A549 (cell line): ENCODE measurements around the gene DIP2C. TPM values are rescaled to one million over a fixed set of nuclear protein-coding genes. Genes with fewer than 3 reads are reported as not detected.

Source experiments
- ATAC-seq, 2 experiments: fragments of 200-7000 bp in 1 of 2; fragments of >200 bp in 1 of 2; cut with Nextera tagmentation in 1 of 2; cut with Tn5 transposase in 1 of 2; 3 replicates each; pipeline versions ENCODE4 v1.8.0 to v1.9.1; 2018 to 2020; ENCODE audit warnings: mild to moderate bottlenecking in 1 of 2, moderate library complexity in 1 of 2
- CTCF ChIA-PET: fragments of 300-600 bp; sonication (Branson Sonifier 250); formaldehyde crosslinking; extraction: SDS; loops from one replicate; lab custom pipeline; 2021; ENCODE audit warnings: antibody characterized with exemption, inconsistent platforms; lab: Yijun Ruan, JAX
- POLR2A ChIA-PET: fragments of 350-600 bp; formaldehyde crosslinking; extraction: SDS; loops from one replicate; lab custom pipeline; 2021; ENCODE audit warnings: antibody characterized with exemption, inconsistent platforms; lab: Yijun Ruan, JAX
- DNase-seq, 2 experiments: peaks; one replicate each; pipeline versions ENCODE4 v3.0.0 to v3.0.0-alpha.2; 2011 to 2016; ENCODE audit warnings: low read depth in 1 of 2, low spot score in 1 of 2
- FAIRE-seq: peaks from 2 replicates; lab custom pipeline; 2011; peaks lifted over from hg19 to GRCh38; lab: Jason Lieb, UNC
- H3K27ac ChIP-seq, 2 experiments: fragments of >200 bp; sonication (Bioruptor Twin); formaldehyde crosslinking; 3 replicates each; pipeline ENCODE4 v1.5.1; 2016 to 2017
- H3K4me1 ChIP-seq: fragments of >200 bp; sonication (Bioruptor Twin); formaldehyde crosslinking; 3 replicates; pipeline ENCODE4 v1.6.1; 2016
- H3K4me2 ChIP-seq: fragments of >200 bp; sonication (Bioruptor Twin); formaldehyde crosslinking; 3 replicates; pipeline ENCODE4 v1.6.1; 2016
- H3K4me3 ChIP-seq: fragments of >200 bp; sonication (Bioruptor Twin); formaldehyde crosslinking; 3 replicates; pipeline ENCODE4 v1.5.1; 2016
- H3K9me3 ChIP-seq: fragments of >200 bp; sonication (Bioruptor Twin); formaldehyde crosslinking; 3 replicates; pipeline ENCODE4 v1.6.1; 2016
- BHLHE40 ChIP-seq: IDR thresholded peaks from 2 replicates; pipeline ENCODE4 v1.6.1; 2012; ENCODE audit warnings: low read depth, low read length, inconsistent platforms
- CBX8 ChIP-seq: fragments of 200-600 bp; sonication (generic); IDR thresholded peaks from 2 replicates; pipeline ENCODE4 v1.6.1; 2016
- CEBPB ChIP-seq, 2 experiments: fragments of >200 bp in 1 of 2; sonication (Bioruptor Twin) in 1 of 2; formaldehyde crosslinking in 1 of 2; IDR thresholded peaks; 2 replicates each; pipeline ENCODE4 v1.6.1; 2012 to 2016
- CHD4 ChIP-seq: fragments of 200-600 bp; sonication (generic); IDR thresholded peaks from 2 replicates; pipeline ENCODE4 v1.6.1; 2016; ENCODE audit warnings: antibody characterized with exemption, mild to moderate bottlenecking, borderline replicate concordance
- EHMT2 ChIP-seq: fragments of 200-600 bp; sonication (generic); IDR thresholded peaks from 2 replicates; pipeline ENCODE4 v1.6.1; 2016; ENCODE audit warnings: antibody characterized with exemption, low read depth, mild to moderate bottlenecking, moderate library complexity
- EP300 ChIP-seq, 2 experiments: fragments of >200 bp; sonication (Bioruptor Twin); formaldehyde crosslinking; IDR thresholded peaks; 2 replicates in 1 of 2; 3 replicates in 1 of 2; pipeline ENCODE4 v1.6.1; 2016 to 2017
- ESRRA ChIP-seq: fragments of 150-350 bp; IDR thresholded peaks from 2 replicates; pipeline ENCODE4 v1.6.1; 2014; ENCODE audit warnings: mild to moderate bottlenecking, low read length, borderline replicate concordance
- FOSB ChIP-seq: fragments of 250-450 bp; sonication (Bioruptor Pico); IDR thresholded peaks from 2 replicates; pipeline ENCODE4 v1.5.0; 2020; ENCODE audit warnings: mild to moderate bottlenecking, moderate library complexity
- FOSL2 ChIP-seq, 2 experiments: fragments of 450-650 bp in 1 of 2; fragments of >200 bp in 1 of 2; sonication (Bioruptor Twin) in 1 of 2; formaldehyde crosslinking; IDR thresholded peaks; 2 replicates each; pipeline versions ENCODE4 v1.5.0 to v1.6.1; 2016 to 2020; ENCODE audit warnings: mild to moderate bottlenecking in 1 of 2, moderate library complexity in 1 of 2
- FOXS1 ChIP-seq: fragments of 250-450 bp; sonication (Bioruptor Pico); IDR thresholded peaks from 2 replicates; pipeline ENCODE4 v1.5.0; 2020; ENCODE audit warnings: mild to moderate bottlenecking, moderate library complexity
- HES2 ChIP-seq: fragments of >200 bp; sonication (Bioruptor Twin); formaldehyde crosslinking; IDR thresholded peaks from 2 replicates; pipeline ENCODE4 v1.6.1; 2016
- HEYL ChIP-seq: fragments of 250-450 bp; sonication (Bioruptor Pico); IDR thresholded peaks from 2 replicates; pipeline ENCODE4 v1.8.0; 2021; ENCODE audit warnings: mild to moderate bottlenecking, moderate library complexity
- HOXB13 ChIP-seq: fragments of 250-450 bp; sonication (Bioruptor Pico); IDR thresholded peaks from 2 replicates; pipeline ENCODE4 v1.5.0; 2020; ENCODE audit warnings: low read depth, mild to moderate bottlenecking, moderate library complexity
- HOXB5 ChIP-seq: fragments of 250-450 bp; sonication (Bioruptor Pico); IDR thresholded peaks from 2 replicates; pipeline ENCODE4 v1.5.0; 2020; ENCODE audit warnings: mild to moderate bottlenecking, moderate library complexity
- KDM1A ChIP-seq: fragments of 200-600 bp; sonication (generic); IDR thresholded peaks from 2 replicates; pipeline ENCODE4 v1.6.1; 2016; ENCODE audit warnings: low read depth, mild to moderate bottlenecking
- MAFK ChIP-seq: fragments of 450-650 bp; IDR thresholded peaks from 2 replicates; pipeline ENCODE4 v1.6.1; 2014; ENCODE audit not compliant: partially characterized antibody
- MYC ChIP-seq: IDR thresholded peaks from 2 replicates; pipeline ENCODE4 v1.6.1; 2012; ENCODE audit warnings: mild to moderate bottlenecking, inconsistent platforms, low read length, improper control_type of control experiment, borderline replicate concordance
- NFE2L2 ChIP-seq: fragments of 150-350 bp; conservative IDR thresholded peaks from 2 replicates; pipeline ENCODE4 v1.6.1; 2014; ENCODE audit warnings: low read length
- NPAS2 ChIP-seq: fragments of 250-450 bp; sonication (Bioruptor Pico); IDR thresholded peaks from 2 replicates; pipeline ENCODE4 v1.8.0; 2022; ENCODE audit warnings: mild to moderate bottlenecking, moderate library complexity, borderline replicate concordance
- NR3C1 ChIP-seq: fragments of >200 bp; sonication (Bioruptor Twin); formaldehyde crosslinking; IDR thresholded peaks from 3 replicates; pipeline ENCODE4 v1.6.1; 2017
- POLR2A ChIP-seq: IDR thresholded peaks from 2 replicates; pipeline ENCODE4 v1.6.1; 2012; ENCODE audit warnings: mild to moderate bottlenecking, low read length
- POLR2AphosphoS2 ChIP-seq: conservative IDR thresholded peaks from 2 replicates; pipeline ENCODE4 v1.6.1; 2012; ENCODE audit warnings: low read length, improper control_type of control experiment, inconsistent platforms
- RCOR1 ChIP-seq: fragments of 150-350 bp; IDR thresholded peaks from 2 replicates; pipeline ENCODE4 v1.6.1; 2014; ENCODE audit warnings: antibody characterized with exemption, low read length, low read depth
- RFX5 ChIP-seq: fragments of 450-650 bp; IDR thresholded peaks from 2 replicates; pipeline ENCODE4 v1.7.1; 2014; ENCODE audit warnings: antibody characterized with exemption, mild to moderate bottlenecking, moderate library complexity
- SREBF2 ChIP-seq: fragments of 450-650 bp; IDR thresholded peaks from 2 replicates; pipeline ENCODE4 v1.6.1; 2014; ENCODE audit warnings: mild to moderate bottlenecking, moderate library complexity
- ZC3H11A ChIP-seq: fragments of 450-650 bp; IDR thresholded peaks from 2 replicates; pipeline ENCODE4 v1.6.1; 2014; ENCODE audit warnings: antibody characterized with exemption, mild to moderate bottlenecking
- ZFP36 ChIP-seq: fragments of 450-650 bp; IDR thresholded peaks from 2 replicates; pipeline ENCODE4 v1.6.1; 2014; ENCODE audit warnings: borderline replicate concordance; ENCODE audit not compliant: partially characterized antibody
- ZNF302 ChIP-seq: fragments of 250-450 bp; sonication (Bioruptor Pico); IDR thresholded peaks from 2 replicates; pipeline ENCODE4 v1.9.0; 2021; ENCODE audit warnings: inconsistent platforms, mild to moderate bottlenecking, moderate library complexity
- ZSCAN20 ChIP-seq: fragments of 250-450 bp; sonication (Bioruptor Pico); IDR thresholded peaks from 2 replicates; pipeline ENCODE4 v1.8.0; 2022; ENCODE audit warnings: mild to moderate bottlenecking, moderate library complexity
- WGBS: methylation state at CpG from one replicate; pipeline ENCODE4 v1.1.6; 2017; ENCODE audit errors: missing lambda C conversion rate; 5-methylcytosine and 5-hydroxymethylcytosine counted together
- polyA plus RNA-seq, 4 experiments: library from polyadenylated mRNA; depleted of rRNA in 3 of 4; stranded (reverse); fragments of >200 nt; fragmentation: RNase III in 1 of 4; extraction: RNeasy Plus Mini Kit Qiagen cat#74134 plus additional on column Dnase treatment in 1 of 4; gene quantifications; 2 replicates in 3 of 4; 3 replicates in 1 of 4; pipeline ENCODE4 v1.2.3, GENCODE V29; 2011 to 2017
- TF ChIP-seq, protein P1 (sequence below): IDR thresholded peaks from 2 replicates; pipeline ENCODE4 v1.6.1; 2012; ENCODE audit warnings: low read depth, borderline replicate concordance
- TF ChIP-seq, protein P2 (sequence below): IDR thresholded peaks from 2 replicates; pipeline ENCODE4 v1.6.1; 2012
- TF ChIP-seq, protein P3 (sequence below): fragments of 250-450 bp; sonication (Bioruptor Pico); IDR thresholded peaks from 2 replicates; pipeline ENCODE4 v1.5.0; 2021; ENCODE audit warnings: mild to moderate bottlenecking, moderate library complexity, borderline replicate concordance

Gene DIP2C
- polyA plus RNA-seq, 2 of the 4 experiments (the other 2 are of a cell fraction), result 3.7 to 5.0 TPM

GRCh38 chr10:600234-600633 lies 89.2 kb downstream of the DIP2C start:
- Histone ChIP-seq H3K4me1 (no peaks in the 10 kb centered on the region), H3K4me2 (no peak overlapping the region), H3K4me3 (no peak overlapping the region), H3K9me3 (no peaks in the 10 kb centered on the region), H3K27ac (no peak overlapping the region)
- no peak for ATAC-seq
- no peak for FAIRE-seq
- TF ChIP-seq MYC, result no peak
- no peak for TF ChIP-seq KDM1A
- TF ChIP-seq CEBPB (IDR thresholded peaks at IDR 0.05), result no peak
- no peak for TF ChIP-seq CHD4
- TF ChIP-seq, protein P1, sequence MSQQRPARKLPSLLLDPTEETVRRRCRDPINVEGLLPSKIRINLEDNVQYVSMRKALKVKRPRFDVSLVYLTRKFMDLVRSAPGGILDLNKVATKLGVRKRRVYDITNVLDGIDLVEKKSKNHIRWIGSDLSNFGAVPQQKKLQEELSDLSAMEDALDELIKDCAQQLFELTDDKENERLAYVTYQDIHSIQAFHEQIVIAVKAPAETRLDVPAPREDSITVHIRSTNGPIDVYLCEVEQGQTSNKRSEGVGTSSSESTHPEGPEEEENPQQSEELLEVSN, result no peak
- TF ChIP-seq ZC3H11A, result no peak
- TF ChIP-seq FOXS1 (CRISPR knock-in tag), result no peak
- TF ChIP-seq FOSB, result no peak
- no peak for TF ChIP-seq HOXB13 (CRISPR knock-in tag)
- TF ChIP-seq, protein P2, sequence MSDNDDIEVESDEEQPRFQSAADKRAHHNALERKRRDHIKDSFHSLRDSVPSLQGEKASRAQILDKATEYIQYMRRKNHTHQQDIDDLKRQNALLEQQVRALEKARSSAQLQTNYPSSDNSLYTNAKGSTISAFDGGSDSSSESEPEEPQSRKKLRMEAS, result no peak
- no peak for TF ChIP-seq POLR2AphosphoS2
- TF ChIP-seq, protein P3, sequence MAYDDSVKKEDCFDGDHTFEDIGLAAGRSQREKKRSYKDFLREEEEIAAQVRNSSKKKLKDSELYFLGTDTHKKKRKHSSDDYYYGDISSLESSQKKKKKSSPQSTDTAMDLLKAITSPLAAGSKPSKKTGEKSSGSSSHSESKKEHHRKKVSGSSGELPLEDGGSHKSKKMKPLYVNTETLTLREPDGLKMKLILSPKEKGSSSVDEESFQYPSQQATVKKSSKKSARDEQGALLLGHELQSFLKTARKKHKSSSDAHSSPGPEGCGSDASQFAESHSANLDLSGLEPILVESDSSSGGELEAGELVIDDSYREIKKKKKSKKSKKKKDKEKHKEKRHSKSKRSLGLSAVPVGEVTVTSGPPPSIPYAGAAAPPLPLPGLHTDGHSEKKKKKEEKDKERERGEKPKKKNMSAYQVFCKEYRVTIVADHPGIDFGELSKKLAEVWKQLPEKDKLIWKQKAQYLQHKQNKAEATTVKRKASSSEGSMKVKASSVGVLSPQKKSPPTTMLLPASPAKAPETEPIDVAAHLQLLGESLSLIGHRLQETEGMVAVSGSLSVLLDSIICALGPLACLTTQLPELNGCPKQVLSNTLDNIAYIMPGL (CRISPR knock-in tag), result no peak
- TF ChIP-seq SREBF2, result no peak
- no peak for TF ChIP-seq ZFP36
- TF ChIP-seq ZNF302 (CRISPR knock-in tag), result no peak
- TF ChIP-seq NR3C1, result no peak
- TF ChIP-seq ESRRA, result no peak
- TF ChIP-seq RCOR1, result no peak
- WGBS, result 89% methylated on average over 14 of the region's 15 CpGs
- ChIA-PET POLR2A (no interaction called here), CTCF (interaction anchor here (1.1 kb wide), 1 partner anchor 22 kb away, joined by 3 read pairs; no protein-coding TSS in a partner anchor)
- no peak for DNase-seq

DNA sequence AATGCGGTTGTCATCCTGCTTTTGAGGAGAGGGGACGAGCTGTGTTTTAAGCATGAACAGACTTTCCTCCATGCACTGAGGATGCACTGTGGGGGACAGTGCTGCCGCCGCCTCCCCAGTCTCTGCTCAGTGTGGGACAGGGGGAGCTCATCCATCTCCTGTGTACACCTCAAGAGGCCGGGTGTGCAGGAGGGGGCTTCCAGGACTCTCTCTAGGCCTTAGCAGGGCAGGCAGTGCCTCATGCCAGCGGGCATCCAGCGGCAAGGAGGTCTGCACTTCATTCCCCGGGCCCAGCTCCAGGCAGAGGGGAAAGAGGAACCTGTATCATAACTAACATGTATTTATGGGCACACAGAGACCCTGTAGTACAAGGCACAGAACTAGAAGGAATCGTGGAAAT lies 89.7 kb downstream of the DIP2C start:
- CTCF ChIA-PET, result interaction anchor here (1.1 kb wide), 1 partner anchor 22 kb away, joined by 3 read pairs; no protein-coding TSS in a partner anchor
- no peaks in the 10 kb centered on the region for H3K4me1 ChIP-seq
- 84% methylated on average over 9 of the region's 9 CpGs for WGBS
- DNase-seq (no peak), FAIRE-seq (no peak)
- H3K4me3 ChIP-seq, result no peak overlapping the region
- H3K27ac ChIP-seq, result no peak overlapping the region
- POLR2A ChIA-PET, result no interaction called here
- H3K4me2 ChIP-seq, result no peak overlapping the region
- no peak for TF ChIP-seq NPAS2 (CRISPR knock-in tag)
- TF ChIP-seq RFX5, result no peak
- no peak for TF ChIP-seq EHMT2
- no peak for TF ChIP-seq ZFP36
- TF ChIP-seq, all 56 proteins: peak for 0
- no peaks in the 10 kb centered on the region for H3K9me3 ChIP-seq
- ATAC-seq, result no peak

- no peak overlapping the region for H3K4me2 ChIP-seq
Observed at GRCh38 chr10:598415-599170, 90.9 kb downstream of the DIP2C start.

More at GRCh38 chr10:598415-599170, 90.9 kb downstream of the DIP2C start:
- CTCF ChIA-PET, result interaction anchor here (0.7 kb wide), 1 partner anchor 108 kb away, joined by 3 read pairs; no protein-coding TSS in a partner anchor
- H3K27ac ChIP-seq, result no peak overlapping the region
- POLR2A ChIA-PET, result interaction anchor here (0.7 kb wide), 1 partner anchor 366 kb away, joined by 5 read pairs; no protein-coding TSS in a partner anchor
- H3K4me1 ChIP-seq, result no peaks in the 10 kb centered on the region
- ATAC-seq (no peak), DNase-seq (no peak), FAIRE-seq (no peak)
- H3K4me3 ChIP-seq, result no peak overlapping the region
- WGBS, result 75% methylated on average over 16 of the region's 17 CpGs
- H3K9me3 ChIP-seq, result no peaks in the 10 kb centered on the region
- TF ChIP-seq CBX8 (no peak), HES2 (no peak), POLR2A (no peak), HOXB5 (CRISPR knock-in tag) (no peak), ZNF302 (CRISPR knock-in tag) (no peak), MAFK (no peak), NR3C1 (no peak), KDM1A (no peak), FOSL2 (IDR thresholded peaks at IDR 0.05) (no peak), FOSL2 (CRISPR knock-in tag; IDR thresholded peaks at IDR 0.05) (no peak), FOXS1 (CRISPR knock-in tag) (no peak), EP300 (IDR thresholded peaks at IDR 0.05) (no peak), BHLHE40 (no peak), HEYL (CRISPR knock-in tag) (no peak), NFE2L2 (no peak), ZSCAN20 (no peak), MYC (no peak)
- TF ChIP-seq, protein P2, result no peak
